PC-9 (cell line): ENCODE data around the gene SLC35F5.

Source experiments
- EZH2 ChIP-seq: fragments of 200-600 bp; sonication (generic); IDR thresholded peaks from 2 replicates; pipeline ENCODE4 v1.8.0; 2017; ENCODE audit warnings: antibody characterized with exemption, low read depth
- TF ChIP-seq, protein P1 (sequence below): fragments of 200-600 bp; sonication (generic); conservative IDR thresholded peaks from 2 replicates; pipeline ENCODE4 v1.6.1; 2017; ENCODE audit warnings: mixed run types, antibody characterized with exemption, mild to moderate bottlenecking, moderate library complexity

DNA sequence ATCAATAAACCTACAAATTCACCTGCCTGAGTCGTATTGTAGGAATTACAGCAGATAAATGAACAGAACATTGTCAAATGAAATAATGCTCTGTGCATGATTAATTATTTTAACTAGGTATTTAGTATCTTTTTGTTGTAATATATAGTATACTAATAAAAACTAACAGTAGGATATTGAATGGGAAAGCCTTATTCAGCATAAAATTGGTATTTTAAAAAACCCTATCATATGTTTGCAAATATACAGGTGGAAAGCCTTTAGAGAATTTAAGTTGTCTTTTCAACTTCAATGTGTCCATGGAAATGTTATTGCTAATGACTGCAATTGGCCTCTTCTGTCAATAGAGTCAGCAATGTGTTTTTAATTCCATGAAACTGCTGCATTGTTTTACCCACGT lies 40.8 kb upstream of the SLC35F5 start:
- no peak for TF ChIP-seq EZH2
- TF ChIP-seq, protein P1, sequence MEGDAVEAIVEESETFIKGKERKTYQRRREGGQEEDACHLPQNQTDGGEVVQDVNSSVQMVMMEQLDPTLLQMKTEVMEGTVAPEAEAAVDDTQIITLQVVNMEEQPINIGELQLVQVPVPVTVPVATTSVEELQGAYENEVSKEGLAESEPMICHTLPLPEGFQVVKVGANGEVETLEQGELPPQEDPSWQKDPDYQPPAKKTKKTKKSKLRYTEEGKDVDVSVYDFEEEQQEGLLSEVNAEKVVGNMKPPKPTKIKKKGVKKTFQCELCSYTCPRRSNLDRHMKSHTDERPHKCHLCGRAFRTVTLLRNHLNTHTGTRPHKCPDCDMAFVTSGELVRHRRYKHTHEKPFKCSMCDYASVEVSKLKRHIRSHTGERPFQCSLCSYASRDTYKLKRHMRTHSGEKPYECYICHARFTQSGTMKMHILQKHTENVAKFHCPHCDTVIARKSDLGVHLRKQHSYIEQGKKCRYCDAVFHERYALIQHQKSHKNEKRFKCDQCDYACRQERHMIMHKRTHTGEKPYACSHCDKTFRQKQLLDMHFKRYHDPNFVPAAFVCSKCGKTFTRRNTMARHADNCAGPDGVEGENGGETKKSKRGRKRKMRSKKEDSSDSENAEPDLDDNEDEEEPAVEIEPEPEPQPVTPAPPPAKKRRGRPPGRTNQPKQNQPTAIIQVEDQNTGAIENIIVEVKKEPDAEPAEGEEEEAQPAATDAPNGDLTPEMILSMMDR = no peak
